Kidney glomerular epithelial cell (primary cell): ENCODE measurements around the gene BANF1.
"Not testable (repeated sequence)": the region's sequence is repeated elsewhere in the genome, so short reads cannot be mapped to it uniquely, and the experiment has no call there.

Source experiments
- DNase-seq: peaks from one replicate; lab custom pipeline; 2025; lab: John Stamatoyannopoulos, UW

BANF1 gene

GRCh38 chr11:66011239-66011784, 9.0 kb downstream of the BANF1 start:
- peak; percentile 93 for DNase-seq

- DNase-seq = no peak
Measured at GRCh38 chr11:66011785-66012303, 9.5 kb downstream of the BANF1 start, which contains the start of gene CST6. CST6 (plus strand) TSS chr11:66012008; CDS start chr11:66012045, 37 bp downstream.

- DNase-seq = no peak
Measured at GRCh38 chr11:66012371-66012945, 10.2 kb downstream of the BANF1 start.

- no peak for DNase-seq
Measured at GRCh38 chr11:66012946-66013761, 10.9 kb downstream of the BANF1 start.

GRCh38 chr11:66013762-66014100, 11.4 kb downstream of the BANF1 start:
- DNase-seq = no peak

GRCh38 chr11:66014804-66015453, 12.6 kb downstream of the BANF1 start:
- no peak for DNase-seq

GRCh38 chr11:66015454-66015881, 13.2 kb downstream of the BANF1 start:
- peak; percentile 60 for DNase-seq

GRCh38 chr11:66015936-66016792, 13.9 kb downstream of the BANF1 start:
- no peak for DNase-seq

GRCh38 chr11:66016793-66017177, 14.5 kb downstream of the BANF1 start:
- no peak for DNase-seq

- DNase-seq = no peak
Measured at GRCh38 chr11:66017321-66017720, 15.0 kb downstream of the BANF1 start.

- DNase-seq = no peak
Measured at GRCh38 chr11:66020212-66020611, 17.9 kb downstream of the BANF1 start.

GRCh38 chr11:66020618-66021357, 18.5 kb downstream of the BANF1 start:
- DNase-seq = peak; percentile 84

- DNase-seq = peak; percentile 43
Measured at GRCh38 chr11:66022401-66023185, 20.3 kb downstream of the BANF1 start.

- not testable (repeated sequence) for DNase-seq
Measured at GRCh38 chr11:66023186-66023440, 20.8 kb downstream of the BANF1 start.

- DNase-seq = no peak
Measured at GRCh38 chr11:66026017-66026529, 23.8 kb downstream of the BANF1 start, which contains the start of gene CATSPER1. CATSPER1 (minus strand) TSS chr11:66026479; CDS start chr11:66026379, 100 bp downstream.

GRCh38 chr11:66032957-66033735, 30.8 kb downstream of the BANF1 start:
- DNase-seq = no peak

GRCh38 chr11:66035653-66036333, 33.5 kb downstream of the BANF1 start:
- DNase-seq = no peak

GRCh38 chr11:66036334-66036710, 34.0 kb downstream of the BANF1 start:
- no peak for DNase-seq

GRCh38 chr11:66037327-66037726, 35.0 kb downstream of the BANF1 start:
- no peak for DNase-seq
